MM.1S (cell line): Measurements from ENCODE around the gene NEK11.

Experiments
- CTCF ChIP-seq: fragments of 300-600 bp; sonication (generic); IDR thresholded peaks from 2 replicates; pipeline ENCODE4 v1.5.1; 2016; ENCODE audit warnings: antibody characterized with exemption, low read length, mixed read lengths
- EZH2 ChIP-seq: fragments of 300-600 bp; sonication (generic); optimal IDR thresholded peaks from 2 replicates; pipeline ENCODE3; 2017; ENCODE audit warnings: low read depth, mild to moderate bottlenecking, antibody characterized with exemption, low read length, mixed read lengths
- EZH2phosphoT487 ChIP-seq: fragments of 300-600 bp; sonication (generic); IDR thresholded peaks from 2 replicates; pipeline ENCODE4 v1.6.1; 2018; ENCODE audit warnings: antibody characterized with exemption, low read length

GRCh38 chr3:131394400-131394799 lies 367.7 kb downstream of the NEK11 start:
- TF ChIP-seq EZH2phosphoT487 (no peak), CTCF (no peak), EZH2 (no peak)
